HG02642 (cell line): ENCODE data around the gene KCNQ2.

Experiments
- ATAC-seq: cut with Tn5 transposase; IDR thresholded peaks from one replicate; pipeline ENCODE4 v1.9.1; 2021; ENCODE audit warnings: mild to moderate bottlenecking; ENCODE audit not compliant: unreplicated experiment, poor library complexity

The KCNQ2 gene

GRCh38 chr20:63363981-63364561 is 108.4 kb downstream of the KCNQ2 start:
- ATAC-seq, result no peak

GRCh38 chr20:63363013-63363957 is 109.2 kb downstream of the KCNQ2 start:
- ATAC-seq, result no peak

- no peak for ATAC-seq
Measured at GRCh38 chr20:63362436-63363009, 109.9 kb downstream of the KCNQ2 start.

GRCh38 chr20:63361519-63362435 is 110.7 kb downstream of the KCNQ2 start:
- ATAC-seq, result no peak

GRCh38 chr20:63360850-63361518 is 111.5 kb downstream of the KCNQ2 start, which contains the start of gene CHRNA4:
Gene CHRNA4 (minus strand): TSS chr20:63361349. CDS start chr20:63361165, 184 bp downstream.
- no peak for ATAC-seq

GRCh38 chr20:63359937-63360849 is 112.3 kb downstream of the KCNQ2 start:
- ATAC-seq, result no peak

- ATAC-seq, result no peak
Measured at GRCh38 chr20:63359164-63359934, 113.1 kb downstream of the KCNQ2 start.

GRCh38 chr20:63357921-63358905 is 114.2 kb downstream of the KCNQ2 start:
- no peak for ATAC-seq

- ATAC-seq, result no peak
Measured at GRCh38 chr20:63356931-63357879, 115.2 kb downstream of the KCNQ2 start.

GRCh38 chr20:63356511-63356910 is 115.9 kb downstream of the KCNQ2 start:
- ATAC-seq, result no peak

GRCh38 chr20:63355781-63356295 is 116.6 kb downstream of the KCNQ2 start:
- no peak for ATAC-seq

- ATAC-seq, result no peak
Measured at GRCh38 chr20:63354636-63355350, 117.7 kb downstream of the KCNQ2 start.

- ATAC-seq, result no peak
Measured at GRCh38 chr20:63352811-63353221, 119.6 kb downstream of the KCNQ2 start.

- ATAC-seq, result no peak
Measured at GRCh38 chr20:63351811-63352591, 120.5 kb downstream of the KCNQ2 start.
